H1 (cell line): ENCODE results near the gene LRRC41. TPM values are rescaled to one million over a fixed set of nuclear protein-coding genes. Genes with fewer than 3 reads are reported as not detected.

Experiments
- BRCA1 ChIP-seq: IDR thresholded peaks from 2 replicates; pipeline ENCODE4 v1.6.1; 2012; ENCODE audit warnings: low read depth, low read length, improper control_type of control experiment
- CBX8 ChIP-seq: fragments of 300-800, 300-1000 bp; sonication (generic); IDR thresholded peaks from 2 replicates; pipeline ENCODE4 v1.7.1; 2016; ENCODE audit warnings: low read depth, low read length, borderline replicate concordance
- EZH2 ChIP-seq: fragments of 200-600 bp; sonication (generic); IDR thresholded peaks from 2 replicates; pipeline ENCODE4 v1.7.1; 2012; ENCODE audit warnings: low read depth, mild to moderate bottlenecking, moderate library complexity, low read length, inconsistent platforms; ENCODE audit not compliant: severe bottlenecking
- HDAC6 ChIP-seq: IDR thresholded peaks from one replicate; pipeline ENCODE4 v1.7.1; 2012; ENCODE audit warnings: low read depth, mild to moderate bottlenecking, inconsistent platforms, low read length, moderate library complexity
- SRF ChIP-seq: IDR thresholded peaks from 2 replicates; pipeline ENCODE4 v1.6.1; 2011; ENCODE audit warnings: mild to moderate bottlenecking, low read depth, low read length, moderate library complexity
- polyA plus RNA-seq, 7 experiments: library from polyadenylated mRNA; depleted of rRNA in 3 of 7; stranded (reverse) in 5 of 7; unstranded in 2 of 7; fragments of >200 nt in 5 of 7; fragments of 200-250 nt in 2 of 7; gene quantifications; 1 replicate in 5 of 7; 2 replicates in 1 of 7; 4 replicates in 1 of 7; pipeline versions ENCODE4 v1.2.1 to v1.2.3, GENCODE V29; 2011 to 2013; ENCODE audit warnings: missing spikeins in 2 of 7, mixed read lengths in 2 of 7
- total RNA-seq: library from RNA; stranded (reverse); fragmentation: NEBNext Ultra II Directional; extraction: Animal tissue kit (Norgen Biotek cat#: 25700); gene quantifications from 2 replicates; pipeline ENCODE4 v1.2.1, GENCODE V29; 2021

LRRC41 gene
- total and polyA plus RNA-seq, 2 of the 8 experiments (the other 6 are each of a cell fraction or from before 2014, with no cell fraction given) = 36.8 to 51.2 TPM

DNA sequence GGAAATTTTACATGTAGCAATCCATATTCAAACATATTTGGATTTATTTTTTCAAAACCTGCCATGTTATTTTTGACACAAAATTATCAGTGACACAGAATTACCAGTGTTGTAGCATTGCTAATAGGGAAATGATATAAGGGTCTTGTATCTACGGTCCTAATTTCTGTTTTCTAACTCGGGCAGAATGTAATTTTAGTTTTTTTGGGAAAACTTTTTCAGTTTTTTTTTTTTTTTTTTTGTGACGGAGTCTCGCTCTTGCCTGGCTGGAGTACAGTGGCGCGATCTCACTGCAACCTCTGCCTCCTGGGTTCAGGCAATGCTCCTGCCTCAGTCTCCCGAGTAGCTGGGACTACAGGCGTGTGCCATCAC lies 2.7 kb upstream of the LRRC41 start (continued):
- TF ChIP-seq BRCA1 = no peak
- TF ChIP-seq HDAC6 = no peak
- no peak for TF ChIP-seq EZH2
- TF ChIP-seq SRF = no peak
- TF ChIP-seq CBX8 = no peak
